Hematopoietic multipotent progenitor cell treated with erythropoietin and hydrocortisone succinate and interleukin-3 and kit ligand, for 17 days (in vitro differentiated cells): ENCODE data around the gene HOXD4.
A peak's percentile ranks its signal among the peaks of the same experiment; 100 is the strongest.

Experiments used
- DNase-seq: peaks from one replicate; pipeline ENCODE4 v3.0.0-alpha.2; 2015; ENCODE audit warnings: low spot score

Gene HOXD4

GRCh38 chr2:176139661-176140512 lies 11.5 kb upstream of the HOXD4 start:
- no peak for DNase-seq

GRCh38 chr2:176140513-176141317 lies 10.6 kb upstream of the HOXD4 start:
- DNase-seq = peak; percentile 23

GRCh38 chr2:176142281-176142680 lies 9.1 kb upstream of the HOXD4 start:
- no peak for DNase-seq

DNA sequence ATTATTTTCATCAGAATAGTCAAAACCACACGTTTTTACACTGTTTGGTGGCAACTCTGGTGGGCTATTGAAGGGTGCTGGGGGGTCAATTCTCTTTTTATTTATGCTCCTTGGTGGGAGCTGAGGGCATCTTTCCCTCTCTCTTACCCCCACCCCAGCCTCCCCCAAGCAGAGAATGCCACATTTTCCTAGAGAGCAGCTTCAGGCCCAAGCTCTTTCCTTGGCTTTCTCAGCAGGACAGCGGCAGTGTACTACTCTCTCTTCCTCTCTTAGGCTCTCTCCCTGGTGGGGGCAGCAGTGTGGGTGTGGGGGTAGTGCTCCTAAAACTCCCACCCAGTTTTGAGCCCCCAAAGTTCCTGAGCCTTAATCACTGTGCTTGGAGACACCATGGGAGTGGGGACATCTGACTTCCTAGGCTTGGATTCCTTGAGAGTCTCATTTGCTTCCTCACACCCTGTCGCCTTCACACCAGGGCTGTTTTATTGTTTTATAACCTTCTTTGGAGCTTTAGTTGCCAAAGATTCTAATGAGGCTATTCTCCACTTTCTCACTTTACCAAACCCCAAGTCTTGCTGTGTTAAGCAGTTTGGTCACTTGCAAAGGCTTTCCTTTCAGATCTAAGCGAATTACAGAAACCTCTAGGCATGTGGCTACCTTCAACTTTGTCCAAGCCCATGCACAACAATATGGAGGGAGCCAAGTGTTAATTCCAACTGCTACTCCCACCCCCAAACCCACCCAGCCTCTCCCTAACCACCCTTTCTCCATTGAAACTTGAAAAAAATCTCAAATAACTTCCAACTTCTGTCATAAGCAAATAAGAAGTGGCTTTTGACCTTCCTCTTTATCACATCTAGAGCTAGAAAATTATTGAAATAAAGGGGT lies 6.0 kb upstream of the HOXD4 start:
- DNase-seq = no peak

DNA sequence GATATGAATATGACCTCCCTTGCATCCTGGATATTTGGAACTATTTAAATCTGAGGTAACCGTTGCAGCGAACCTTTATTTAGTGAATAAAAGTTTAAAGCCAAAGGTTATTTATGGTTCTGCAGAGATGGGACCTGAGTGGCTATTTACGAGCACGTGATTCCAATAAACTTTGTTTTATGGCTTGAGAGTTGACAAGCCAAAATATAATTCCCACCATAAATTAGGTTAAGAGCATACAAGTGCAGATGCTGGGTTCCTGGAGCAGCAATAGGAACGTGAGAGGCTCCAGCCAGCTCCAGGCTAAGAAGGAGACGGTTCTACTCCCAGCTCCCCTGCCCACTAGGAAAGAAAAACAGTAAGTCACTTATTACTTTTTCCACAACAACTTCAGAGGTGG lies 5.2 kb upstream of the HOXD4 start:
- no peak for DNase-seq

- no peak for DNase-seq
These were observed 4.7 kb upstream of the HOXD4 start for GRCh38 chr2:176146645-176147044.

GRCh38 chr2:176147210-176147799 lies 4.0 kb upstream of the HOXD4 start:
- DNase-seq = no peak

DNA sequence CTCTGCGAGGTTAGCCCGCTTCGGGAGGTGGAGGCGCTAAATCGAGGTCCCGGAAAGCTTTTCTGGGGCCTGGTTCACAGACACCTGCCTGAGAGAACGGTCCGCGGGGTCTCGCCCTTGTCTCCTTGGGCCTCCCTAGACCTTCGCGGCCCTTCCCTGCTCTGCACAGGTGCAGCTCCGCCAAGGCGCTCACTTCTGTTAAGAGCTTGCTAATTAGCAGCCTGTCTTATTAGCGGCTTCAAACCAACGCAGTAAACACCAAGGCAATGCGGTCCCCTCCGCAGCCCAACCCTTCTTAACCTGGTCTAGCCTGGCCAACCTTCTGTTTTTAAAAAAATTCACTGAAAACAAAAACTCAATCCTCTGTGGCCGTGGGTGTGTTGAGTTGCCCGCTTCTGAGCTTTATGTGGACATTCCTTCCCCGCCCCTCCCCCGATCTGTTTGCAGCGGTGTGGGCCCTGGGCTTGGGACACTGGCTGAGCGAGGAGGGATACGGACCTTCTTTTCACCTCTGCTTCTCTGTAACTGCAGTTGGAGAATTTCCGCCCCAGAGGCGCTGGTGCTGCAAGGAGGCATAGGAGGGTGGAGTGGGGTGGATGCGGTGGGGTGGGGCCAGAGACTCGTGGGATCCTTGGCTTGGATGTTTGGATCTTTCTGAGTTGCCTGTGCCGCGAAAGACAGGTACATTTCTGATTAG lies 3.4 kb upstream of the HOXD4 start:
- DNase-seq = no peak

- DNase-seq = no peak
These were observed 2.5 kb upstream of the HOXD4 start for GRCh38 chr2:176148751-176149421.

- DNase-seq = no peak
These were observed 1.8 kb upstream of the HOXD4 start for GRCh38 chr2:176149481-176149938.

- no peak for DNase-seq
These were observed 1.3 kb upstream of the HOXD4 start for GRCh38 chr2:176149939-176150583.

DNA sequence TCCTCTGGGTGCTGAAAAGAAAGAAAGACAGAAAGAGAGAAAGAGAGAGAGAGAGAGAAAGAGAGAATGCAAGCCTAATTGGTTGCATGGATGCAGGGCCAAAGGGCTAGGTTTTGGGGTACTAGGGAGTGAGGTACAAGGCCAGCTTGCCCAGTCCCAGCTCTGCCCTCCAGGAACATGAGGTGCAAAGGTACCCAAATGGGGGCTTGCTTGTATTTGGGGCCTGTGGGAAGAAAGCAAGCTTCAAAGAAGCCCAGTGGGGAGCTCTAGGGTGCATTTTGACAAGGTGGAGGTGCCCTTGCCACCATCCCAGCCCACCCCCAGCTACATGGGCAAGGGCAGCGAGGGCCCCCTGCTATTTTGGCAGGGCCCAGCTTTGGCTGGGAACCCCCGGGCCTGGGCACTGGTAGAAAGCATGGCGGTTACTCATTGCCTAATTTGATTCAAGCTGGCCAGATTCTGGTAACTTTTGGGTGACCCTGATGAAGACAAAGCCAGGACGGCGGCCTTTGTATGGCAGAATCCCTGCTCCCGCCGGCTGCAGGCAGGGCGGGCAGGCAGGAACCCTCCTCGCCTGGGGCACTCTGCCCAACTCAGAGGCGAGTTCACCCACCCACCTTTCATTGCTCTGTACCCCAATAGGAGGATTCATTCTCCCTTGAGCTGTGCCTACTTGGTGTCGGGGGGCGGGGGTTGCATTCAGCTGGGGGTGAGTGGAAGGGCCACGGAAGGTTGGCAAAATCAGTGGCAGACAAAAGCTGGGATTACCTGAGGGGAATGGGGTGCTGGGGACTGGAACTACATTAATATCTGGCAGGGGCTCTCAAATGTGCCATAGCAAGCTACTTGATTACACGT lies 537 bp upstream of the HOXD4 start:
- DNase-seq = no peak

DNA sequence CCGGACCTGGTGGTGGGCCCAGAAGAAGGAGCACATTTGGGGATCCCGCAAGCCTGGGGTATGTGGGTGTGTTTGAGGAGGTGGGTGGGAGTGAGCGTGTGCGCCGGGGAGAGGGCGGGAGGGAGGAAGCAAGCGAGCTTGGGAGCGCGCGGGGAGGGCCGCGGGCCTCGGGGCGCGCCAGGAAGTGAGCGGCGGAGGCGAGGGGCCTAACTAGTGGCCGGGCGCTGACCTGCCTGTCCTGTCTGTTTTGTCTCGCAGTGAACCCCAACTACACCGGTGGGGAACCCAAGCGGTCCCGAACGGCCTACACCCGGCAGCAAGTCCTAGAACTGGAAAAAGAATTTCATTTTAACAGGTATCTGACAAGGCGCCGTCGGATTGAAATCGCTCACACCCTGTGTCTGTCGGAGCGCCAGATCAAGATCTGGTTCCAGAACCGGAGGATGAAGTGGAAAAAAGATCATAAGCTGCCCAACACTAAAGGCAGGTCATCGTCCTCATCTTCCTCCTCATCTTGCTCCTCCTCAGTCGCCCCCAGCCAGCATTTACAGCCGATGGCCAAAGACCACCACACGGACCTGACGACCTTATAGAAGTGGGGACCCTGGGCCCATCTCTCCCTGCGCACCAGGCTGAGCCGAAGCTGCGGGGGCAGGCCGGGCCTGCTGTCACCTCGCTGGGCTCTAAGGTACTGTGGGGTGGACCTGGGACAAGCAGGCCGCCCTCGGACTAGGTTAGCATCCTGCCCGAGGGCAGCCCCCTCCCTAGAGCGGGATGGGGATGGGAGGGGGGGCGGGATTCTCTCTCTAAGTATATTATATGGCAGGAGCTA lies 1.2 kb downstream of the HOXD4 start:
- no peak for DNase-seq

DNA sequence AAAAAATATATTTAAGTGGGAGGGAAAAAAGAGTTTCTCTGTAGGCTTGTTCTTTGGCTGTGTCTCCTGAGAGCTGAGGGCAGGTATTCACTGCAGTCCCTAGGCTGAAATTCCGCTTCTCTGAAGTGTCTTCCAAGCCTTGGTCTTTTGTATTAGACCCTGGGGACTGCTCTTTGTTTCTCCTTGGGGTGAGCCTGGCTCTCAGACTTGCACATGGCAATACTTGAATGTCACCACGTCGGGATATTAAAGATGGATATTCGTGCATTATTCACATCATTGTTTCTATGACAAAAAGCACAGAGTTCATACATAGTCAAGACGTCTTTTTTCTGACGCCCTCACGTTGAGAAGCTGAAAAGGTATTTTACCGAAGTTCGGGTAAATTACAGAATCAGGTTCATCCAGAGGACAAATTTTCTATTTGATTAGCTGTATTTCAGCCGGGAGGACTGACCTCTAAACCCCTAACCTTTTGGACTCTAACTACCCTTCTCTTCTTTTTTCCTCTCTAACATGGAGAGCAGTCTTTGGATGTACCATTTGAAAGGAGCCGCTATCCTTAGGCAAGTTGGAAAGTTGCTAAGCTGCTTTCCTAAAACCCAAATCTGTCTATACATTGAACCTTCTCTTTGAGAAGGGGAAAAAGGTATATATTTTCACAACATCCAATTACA lies 3.4 kb downstream of the HOXD4 start:
- no peak for DNase-seq

GRCh38 chr2:176155356-176156044 lies 4.2 kb downstream of the HOXD4 start:
- no peak for DNase-seq

DNA sequence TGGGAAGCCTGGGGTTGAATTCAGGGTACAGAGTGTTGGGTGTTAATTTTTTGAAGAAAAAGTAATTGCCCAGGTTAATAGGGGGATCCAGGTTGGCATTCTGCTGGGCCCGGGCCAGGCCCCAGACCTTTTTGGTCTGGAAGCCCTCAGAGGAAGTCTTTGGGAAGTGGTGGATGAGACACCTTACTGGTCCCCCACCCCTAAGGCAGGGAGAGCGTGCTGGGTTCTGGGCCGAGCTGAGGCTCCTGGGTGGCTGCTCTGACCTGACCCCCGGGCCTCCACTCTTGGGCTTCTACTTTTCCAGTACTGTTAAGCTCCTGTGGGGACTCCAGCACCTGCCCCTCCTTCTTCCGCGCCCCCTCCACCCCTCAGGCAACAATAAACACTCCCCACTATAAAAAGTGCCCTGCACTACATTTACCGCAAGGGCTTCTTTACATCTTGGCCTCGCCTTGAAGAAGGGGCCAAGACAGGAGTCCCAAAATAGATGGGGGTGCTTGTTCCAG lies 5.0 kb downstream of the HOXD4 start:
- no peak for DNase-seq
